ENCODE measurements around the gene ALG13.
"Not testable (repeated sequence)": the region's sequence is repeated elsewhere in the genome, so short reads cannot be mapped to it uniquely, and the experiment has no call there.

ALG13 gene

DNA sequence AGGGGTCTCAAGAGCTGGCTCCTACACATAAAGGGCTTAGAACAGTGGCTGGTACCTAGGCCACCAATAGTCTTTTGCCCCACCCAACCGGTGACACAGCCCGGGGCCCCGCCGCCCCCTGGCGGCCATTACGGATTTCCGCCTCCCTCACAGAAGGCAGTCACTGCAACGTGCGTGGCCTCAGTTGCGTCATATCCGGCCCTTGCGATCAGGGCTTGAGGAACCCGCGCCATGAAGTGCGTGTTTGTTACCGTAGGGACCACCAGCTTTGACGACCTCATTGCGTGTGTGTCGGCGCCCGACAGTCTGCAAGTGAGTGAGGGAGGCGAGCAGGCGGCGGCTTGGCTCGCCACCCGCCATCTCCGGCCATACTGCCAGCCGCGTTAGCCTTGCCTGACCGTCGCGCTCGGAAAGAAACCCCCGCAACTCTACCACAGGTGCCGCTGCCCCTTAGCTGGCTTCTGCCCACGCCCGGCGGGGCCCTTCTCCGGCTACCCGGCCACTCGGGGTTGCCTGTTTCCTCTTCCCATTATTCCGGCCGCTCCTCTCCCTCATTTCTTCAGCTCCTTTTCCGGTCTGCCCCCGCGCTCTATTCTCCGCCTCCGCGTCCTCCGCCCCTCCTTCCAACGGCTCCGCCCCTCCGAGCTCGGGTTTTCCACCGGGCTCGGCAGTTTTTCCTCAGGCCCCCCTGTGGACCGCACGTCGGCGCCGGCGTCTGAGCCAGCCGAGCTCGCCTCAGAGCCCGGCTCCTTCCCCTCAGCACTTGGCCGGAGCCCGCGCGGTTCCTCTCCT, at the start of gene ALG13:
ALG13 (plus strand) TSS at position 183 of the 792 bp plus-strand sequence; CDS start at position 232, 49 bp downstream.
- DNase-seq (ENCODE audit: low spot score), result peak; percentile 91

DNA sequence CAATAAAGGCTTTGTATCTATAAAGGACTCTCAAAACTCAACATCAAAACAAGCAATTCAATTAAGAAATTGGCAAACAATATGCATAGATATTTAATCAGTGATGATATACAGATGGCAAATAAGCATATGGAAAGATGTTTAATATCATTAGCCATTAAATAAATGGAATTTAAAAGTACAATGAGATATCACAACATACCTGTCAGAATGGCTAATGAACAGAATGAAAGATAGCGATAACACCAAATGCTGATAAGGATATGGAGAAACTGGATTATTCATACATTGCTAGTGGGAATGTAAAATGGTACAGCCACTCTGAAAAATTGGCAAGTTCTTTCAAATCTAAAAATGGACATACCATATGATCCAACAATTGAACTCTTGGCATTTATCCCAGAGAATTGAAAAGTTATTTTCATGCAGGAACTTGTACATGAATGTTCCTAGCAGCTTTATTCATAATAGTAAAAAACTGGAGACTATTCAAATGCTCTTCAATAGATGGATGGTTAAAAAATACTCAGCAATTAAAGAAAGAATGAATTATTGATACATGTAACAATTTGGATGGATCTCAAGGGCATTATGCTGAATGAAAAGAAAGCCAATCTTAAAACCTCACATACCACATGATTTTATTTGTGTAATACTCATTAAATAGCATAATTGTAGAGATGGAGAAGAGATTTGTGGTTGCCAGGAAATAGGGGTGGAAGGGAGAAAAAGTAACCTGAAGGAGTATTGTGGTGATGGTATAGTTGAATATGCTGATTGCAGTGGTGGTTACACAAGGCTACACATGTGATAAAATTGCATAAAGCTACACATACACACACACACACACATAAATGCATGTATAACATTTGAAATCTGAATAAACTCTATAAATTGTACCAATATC, 45.9 kb upstream of the ALG13 start:
- no peak for DNase-seq (ENCODE audit: low spot score)

DNA sequence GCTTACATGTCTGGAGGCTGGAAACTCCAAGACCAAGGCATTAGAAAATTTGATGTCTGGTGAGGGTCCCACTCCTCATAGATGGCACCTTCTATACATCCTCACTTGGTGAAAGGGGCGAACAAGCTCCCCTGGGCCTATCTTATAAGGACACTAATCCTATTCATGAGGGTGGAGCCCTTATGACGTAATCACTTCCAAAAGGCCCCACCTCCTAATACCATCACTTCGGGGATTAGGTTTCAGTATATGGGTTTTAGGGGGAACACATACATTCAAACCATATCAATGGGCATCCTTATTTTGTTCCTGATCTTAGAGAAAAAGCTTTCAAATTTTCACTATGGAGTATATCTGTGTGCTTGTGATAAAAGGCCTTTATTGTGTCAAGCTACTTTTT, 39.0 kb upstream of the ALG13 start:
- no peak for DNase-seq (ENCODE audit: low spot score)

- not testable (repeated sequence) for DNase-seq (ENCODE audit: low spot score)
Measured at GRCh38 chrX:111645165-111645564, 35.8 kb upstream of the ALG13 start.

DNA sequence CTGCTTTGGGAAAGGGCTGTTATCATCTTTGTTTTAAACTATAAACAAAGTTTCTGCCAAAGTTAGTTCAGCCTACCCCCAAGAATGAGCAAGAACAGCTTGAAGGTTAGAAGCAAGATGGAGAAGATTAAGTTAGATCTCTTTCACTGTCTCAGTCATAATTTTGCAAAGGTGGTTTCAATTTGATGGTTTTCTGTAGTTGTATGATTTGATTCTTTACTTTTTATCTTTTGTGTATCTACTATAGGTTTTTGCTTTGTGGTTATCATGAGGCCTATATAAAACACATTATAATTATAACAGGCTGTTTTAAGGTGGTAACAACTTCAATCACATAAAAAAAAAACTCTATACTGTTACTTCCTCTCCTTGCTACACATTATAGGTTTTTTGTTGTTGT, 35.4 kb upstream of the ALG13 start:
- no peak for DNase-seq (ENCODE audit: low spot score)

GRCh38 chrX:111646515-111646914, 34.5 kb upstream of the ALG13 start:
- no peak for DNase-seq (ENCODE audit: low spot score)

GRCh38 chrX:111648802-111649201, 32.2 kb upstream of the ALG13 start:
- DNase-seq (ENCODE audit: low spot score), result no peak

DNA sequence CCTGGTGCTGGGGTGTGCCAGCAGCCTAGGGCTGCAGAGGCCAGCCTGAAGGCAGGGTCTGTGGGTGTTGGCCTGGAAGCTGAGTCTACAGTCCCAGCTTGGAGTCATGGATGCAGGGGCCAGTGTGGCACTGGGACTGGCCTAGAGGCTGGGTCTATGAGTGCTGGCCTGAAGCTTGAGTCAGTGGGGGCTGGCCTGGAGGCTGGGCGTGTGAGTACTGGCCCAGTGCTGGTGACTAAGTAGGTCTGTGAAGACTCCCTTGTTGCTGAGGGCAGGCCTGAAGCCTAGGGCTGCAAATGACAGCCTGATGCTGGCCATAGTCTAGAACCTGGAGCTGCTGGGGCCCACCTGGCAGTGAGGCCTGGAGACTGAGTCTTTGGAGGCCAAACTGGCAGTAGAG, 31.3 kb upstream of the ALG13 start:
- DNase-seq (ENCODE audit: low spot score), result no peak

DNA sequence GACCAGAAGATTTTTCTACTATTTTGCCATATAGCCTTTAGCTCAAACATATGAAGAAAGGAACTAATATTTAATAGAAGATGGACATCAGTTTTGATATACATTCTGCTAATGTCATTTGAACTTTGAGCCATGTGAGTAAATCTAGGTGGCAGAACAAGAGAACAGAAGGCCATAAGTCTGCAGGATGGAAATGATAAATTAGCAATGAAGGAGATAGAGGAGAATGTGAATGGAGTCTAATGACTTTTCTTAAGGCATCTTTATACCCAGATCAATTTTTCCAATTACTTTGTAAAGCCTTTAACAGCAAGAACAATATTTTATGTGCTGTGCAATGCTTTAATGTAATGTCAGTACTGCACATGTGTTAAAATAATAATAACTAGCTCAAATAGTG, 30.1 kb upstream of the ALG13 start:
- DNase-seq (ENCODE audit: low spot score), result no peak

DNA sequence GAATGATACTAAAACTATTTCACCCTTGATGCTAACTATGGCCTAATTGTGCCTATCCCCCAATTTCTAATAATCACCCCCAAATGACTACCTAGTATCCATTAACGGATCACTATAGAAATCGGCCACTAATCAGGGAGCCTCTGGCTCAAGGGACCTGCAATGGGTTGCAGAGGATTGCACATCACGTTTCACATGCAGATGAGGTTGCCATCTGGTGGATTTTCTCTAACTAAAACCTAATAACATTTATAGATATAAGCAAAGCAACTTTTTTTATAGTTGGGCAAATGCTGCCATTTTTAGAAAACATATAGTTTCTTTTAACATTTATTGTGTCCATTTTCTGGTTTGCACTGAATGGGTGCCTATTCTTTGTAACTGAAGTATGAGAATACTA, 28.3 kb upstream of the ALG13 start:
- DNase-seq (ENCODE audit: low spot score), result no peak

- DNase-seq (ENCODE audit: low spot score), result no peak
Measured at GRCh38 chrX:111661241-111661640, 19.7 kb upstream of the ALG13 start.

- no peak for DNase-seq (ENCODE audit: low spot score)
Measured at GRCh38 chrX:111662292-111662691, 18.7 kb upstream of the ALG13 start.

- DNase-seq (ENCODE audit: low spot score), result peak; percentile 31
Measured at GRCh38 chrX:111671668-111672067, 9.3 kb upstream of the ALG13 start.

- DNase-seq (ENCODE audit: low spot score), result no peak
Measured at GRCh38 chrX:111687305-111687704, 6.3 kb downstream of the ALG13 start.

DNA sequence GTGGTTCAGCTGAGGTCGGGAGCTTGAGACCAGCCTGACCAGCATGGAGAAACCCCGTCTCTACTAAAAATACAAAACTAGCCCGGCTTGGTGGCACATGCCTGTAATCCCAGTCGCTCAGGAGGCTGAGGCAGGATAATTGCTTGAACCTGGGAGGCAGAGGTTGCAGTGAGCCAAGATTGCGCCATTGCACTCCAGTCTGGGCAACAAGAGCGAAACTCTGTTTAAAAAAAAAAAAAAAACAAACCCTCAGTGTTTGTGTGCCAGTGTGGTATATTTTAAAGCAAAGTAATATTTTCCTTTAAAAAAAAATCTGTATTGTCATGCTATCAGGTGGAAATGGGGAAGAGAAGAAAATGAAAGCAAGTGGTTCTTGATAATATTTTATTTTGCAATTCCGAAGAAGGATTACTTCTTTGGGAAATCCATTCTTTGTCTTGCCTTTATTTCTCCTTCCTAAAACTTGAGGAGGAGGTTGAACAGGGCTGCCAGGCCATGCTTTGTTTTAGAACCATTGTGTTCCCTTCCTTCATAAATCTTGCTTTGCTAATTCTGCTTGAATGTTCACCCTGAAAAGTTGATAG, 14.4 kb downstream of the ALG13 start:
- no peak for DNase-seq (ENCODE audit: low spot score)

DNA sequence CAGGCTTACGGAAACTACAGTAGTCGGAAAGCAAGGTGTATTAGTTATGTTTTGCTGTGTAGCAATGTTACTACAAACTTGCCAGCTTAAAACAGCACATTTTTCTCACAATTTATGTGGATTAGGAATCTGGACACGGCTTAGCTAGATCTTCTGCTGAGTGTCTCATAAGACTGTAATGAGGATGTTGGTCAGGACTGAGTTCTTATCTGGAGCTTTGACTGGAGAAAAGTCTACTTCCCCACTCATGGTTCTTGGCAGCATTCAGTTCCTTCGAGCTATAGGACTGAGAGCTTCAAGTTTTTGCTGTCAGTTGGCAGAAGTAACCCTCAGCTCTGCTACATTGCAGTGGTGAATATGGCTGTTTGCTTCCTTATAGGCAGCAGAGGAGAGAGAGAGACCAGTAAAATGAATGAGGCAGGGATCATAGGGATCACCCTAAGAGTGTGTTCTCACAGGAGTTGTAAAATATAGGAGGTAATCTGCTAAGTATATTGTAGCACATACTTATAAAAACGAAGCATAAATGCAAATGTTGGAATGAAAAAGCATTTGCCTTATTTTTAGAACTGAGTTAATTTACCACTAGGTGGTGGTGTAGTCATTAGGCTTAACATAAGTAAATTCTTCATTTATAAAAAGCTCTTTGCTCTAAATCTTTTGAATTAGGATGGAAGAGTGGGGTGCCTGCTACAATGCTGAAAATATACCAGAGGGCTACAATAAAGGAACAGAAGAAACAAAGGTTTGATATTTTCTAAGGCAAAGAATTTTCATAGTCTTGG, 38.6 kb downstream of the ALG13 start:
- DNase-seq (ENCODE audit: low spot score), result peak; percentile 2

- DNase-seq (ENCODE audit: low spot score), result peak; percentile 14
Measured at GRCh38 chrX:111728096-111728495, 47.1 kb downstream of the ALG13 start.

DNA sequence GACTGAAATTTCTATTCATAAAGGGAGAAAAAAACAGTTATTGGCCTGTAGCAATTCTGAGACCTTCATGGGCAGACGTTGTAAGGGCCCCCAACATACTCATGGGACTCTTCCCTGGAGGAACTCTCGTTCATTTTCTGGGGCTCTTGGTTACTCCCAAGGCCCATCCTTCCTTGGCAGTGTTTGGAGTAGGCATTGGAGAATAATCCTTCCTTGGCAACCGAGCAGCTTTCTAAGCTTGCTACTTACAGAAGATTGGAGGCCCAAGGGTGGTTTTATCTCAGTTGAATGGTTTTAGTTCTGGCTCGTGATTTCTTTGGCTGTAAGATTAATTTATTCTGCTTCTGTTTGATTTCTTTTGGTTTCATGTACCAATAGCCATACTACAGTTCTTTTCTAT, 50.4 kb downstream of the ALG13 start:
- DNase-seq (ENCODE audit: low spot score), result no peak

GRCh38 chrX:111736571-111736970, 55.6 kb downstream of the ALG13 start:
- no peak for DNase-seq (ENCODE audit: low spot score)

DNA sequence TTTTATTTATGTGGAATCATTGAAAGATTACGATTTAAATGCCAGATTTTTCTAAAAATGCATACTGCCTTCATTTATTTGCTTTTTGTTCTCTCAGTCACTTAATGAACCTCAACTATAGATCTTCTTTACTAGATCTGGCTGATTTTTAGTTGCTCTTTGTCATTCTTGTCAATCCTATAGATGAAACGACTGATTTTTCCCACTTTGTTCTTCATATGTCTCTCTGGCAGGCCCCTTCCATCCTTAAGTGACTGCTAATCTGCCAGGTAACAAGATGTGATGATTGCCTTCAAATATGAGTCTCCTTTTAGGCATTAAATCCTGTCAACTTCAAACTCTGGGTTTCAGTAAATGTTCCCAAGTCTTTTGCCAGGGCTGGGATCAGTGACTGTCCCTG, 61.0 kb downstream of the ALG13 start:
- no peak for DNase-seq (ENCODE audit: low spot score)

- DNase-seq (ENCODE audit: low spot score), result no peak
Measured at GRCh38 chrX:111743316-111743715, 62.3 kb downstream of the ALG13 start.

DNA sequence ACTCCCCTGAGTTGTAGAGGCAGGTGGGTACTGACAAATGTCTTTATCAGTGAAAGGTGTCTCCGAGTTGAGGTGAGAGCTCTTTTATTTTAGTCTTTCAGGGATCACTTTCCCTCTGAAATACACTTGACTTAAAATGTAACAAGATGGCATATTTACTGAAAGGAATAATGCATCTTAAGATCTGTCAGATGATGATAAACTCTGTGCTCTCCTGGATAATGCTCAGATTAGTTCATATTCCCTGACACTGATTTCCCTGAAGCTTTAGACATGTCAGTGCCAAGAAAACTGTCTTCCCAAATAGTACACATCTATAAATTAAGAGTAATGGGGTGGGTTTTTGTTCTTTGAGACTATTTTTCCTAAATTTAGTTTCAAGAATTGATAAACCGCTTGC, 75.5 kb downstream of the ALG13 start:
- no peak for DNase-seq (ENCODE audit: low spot score)
